Kidney (tissue), 14 donors: Measurements from ENCODE around the gene RERE. TPM values are rescaled to one million over a fixed set of nuclear protein-coding genes. Genes with fewer than 3 reads are reported as not detected.
"Not testable (repeated sequence)": the region's sequence is repeated elsewhere in the genome, so short reads cannot be mapped to it uniquely, and the experiment has no call there.

Experiments used
- DNase-seq, 5 donors: peaks; one replicate each; pipeline ENCODE4 v3.0.0-alpha.2; 2013 to 2020
- FAIRE-seq: peaks from 2 replicates; lab custom pipeline; 2012; peaks lifted over from hg19 to GRCh38; lab: Jason Lieb, UNC
- H3K27ac ChIP-seq, 2 donors: one replicate each; pipeline ENCODE4 v1.7.0; 2013; ENCODE audit warnings: low read depth in 2 of 2, low read length in 2 of 2, inconsistent platforms in 1 of 2
- H3K27me3 ChIP-seq: one replicate; pipeline ENCODE4 v1.7.1; 2013; ENCODE audit warnings: low read length, inconsistent platforms; ENCODE audit not compliant: control insufficient read depth, insufficient read depth
- H3K36me3 ChIP-seq, 3 donors: one replicate each; pipeline versions ENCODE4 v1.7.0 to v1.7.1; 2013; ENCODE audit warnings: low read length in 3 of 3, control low read depth in 1 of 3, inconsistent platforms in 1 of 3; ENCODE audit not compliant: insufficient read depth in 3 of 3, control insufficient read depth in 2 of 3
- H3K4me1 ChIP-seq, 3 donors: one replicate each; pipeline versions ENCODE4 v1.7.0 to v1.7.1; 2013; ENCODE audit warnings: low read length in 3 of 3, inconsistent platforms in 1 of 3, low read depth in 1 of 3; ENCODE audit not compliant: control insufficient read depth in 2 of 3, insufficient read depth in 2 of 3
- H3K4me3 ChIP-seq, 3 donors: one replicate each; pipeline versions ENCODE4 v1.7.0 to v1.8.1; 2013; ENCODE audit warnings: low read length in 3 of 3, control low read depth in 1 of 3, inconsistent platforms in 1 of 3
- H3K9ac ChIP-seq, 3 donors: one replicate each; pipeline versions ENCODE4 v1.7.0 to v1.7.1; 2013; ENCODE audit warnings: low read length in 3 of 3, control low read depth in 1 of 3, inconsistent platforms in 1 of 3
- H3K9me3 ChIP-seq, 3 donors: one replicate each; pipeline versions ENCODE4 v1.7.0 to v1.7.1; 2013; ENCODE audit warnings: low read length in 3 of 3, control low read depth in 1 of 3, inconsistent platforms in 1 of 3; ENCODE audit not compliant: control insufficient read depth in 2 of 3, insufficient read depth in 1 of 3
- CTCF ChIP-seq: IDR thresholded peaks from 3 replicates; pipeline ENCODE4 v1.5.1; 2012; ENCODE audit warnings: mild to moderate bottlenecking, moderate library complexity, borderline replicate concordance; ENCODE audit not compliant: insufficient read depth; ENCODE audit errors: extremely low read depth
- intact Hi-C: fragments of 100-400 bp; cut with DNase I; formaldehyde crosslinking; loops from one replicate; pipeline ENCODE4 v1.11.1; 2022
- polyA plus RNA-seq: library from polyadenylated mRNA; stranded (reverse); fragments of 350-450 nt; fragmentation: Illumina TruSeq; extraction: RNeasy Lipid Tissue Mini Kit (QIAGEN cat#74804); gene quantifications from one replicate; pipeline ENCODE4 v1.2.3, GENCODE V29; 2014; ENCODE audit warnings: low read depth, low replicate concordance; ENCODE audit not compliant: insufficient read depth
- total RNA-seq: library from RNA; stranded (reverse); fragmentation: NEBNext Ultra II Directional; extraction: Animal tissue kit (Norgen Biotek cat#: 25700); gene quantifications from one replicate; pipeline ENCODE4 v1.2.1, GENCODE V29; 2021
- donor health status: control.
- donor health status: control.
- donor health status: control.
- donor health status: control.
- donor health status: control.
- donor health status: DM: yes; HTN: yes; CAD: no.
- donor health status: Normal renal cell carcinoma (clear cell type).

RERE gene
- total and polyA plus RNA-seq, 2 donors from 2014 or later: 37.2 to 176 TPM

GRCh38 chr1:8728464-8728863, 89.0 kb downstream of the RERE start:
- no peaks in the 10 kb centered on the region for H3K27me3 ChIP-seq
- H3K9ac ChIP-seq: no peak overlapping the region
- no peak overlapping the region for H3K4me3 ChIP-seq
- FAIRE-seq (no peak), DNase-seq (no peak)
- H3K36me3 ChIP-seq: no peaks in the 10 kb centered on the region
- peaks cover 0 to 4% (median 2%) of the 10 kb centered on the region in 3 donors for H3K4me1 ChIP-seq
- H3K27ac ChIP-seq: no peak overlapping the region
- intact Hi-C loops: loop anchor here (10.0 kb wide), 1 partner anchor 174 kb away; no protein-coding TSS in a partner anchor
- no peak for TF ChIP-seq CTCF
- peaks cover 0 to 7% (median 0%) of the 10 kb centered on the region in 3 donors for H3K9me3 ChIP-seq

GRCh38 chr1:8727809-8728213, 89.6 kb downstream of the RERE start:
- intact Hi-C loops: loop anchor here (10.0 kb wide), 1 partner anchor 173 kb away; no protein-coding TSS in a partner anchor

GRCh38 chr1:8727316-8727715, 90.1 kb downstream of the RERE start:
- not testable (repeated sequence) for FAIRE-seq

More at GRCh38 chr1:8727809-8728213, 89.6 kb downstream of the RERE start:
- DNase-seq: no peak
- no peak overlapping the region for H3K9ac ChIP-seq
- no peak for TF ChIP-seq CTCF
- H3K4me3 ChIP-seq: no peak overlapping the region
- H3K9me3 ChIP-seq: peaks cover 0 to 7% (median 0%) of the 10 kb centered on the region in 3 donors
- FAIRE-seq: no peak
- H3K27ac ChIP-seq: no peak overlapping the region
- H3K27me3 ChIP-seq: no peaks in the 10 kb centered on the region
- H3K4me1 ChIP-seq: peaks cover 0 to 4% (median 2%) of the 10 kb centered on the region in 3 donors
- no peaks in the 10 kb centered on the region for H3K36me3 ChIP-seq

GRCh38 chr1:8726801-8727186, 90.6 kb downstream of the RERE start:
- not testable (repeated sequence) for H3K9ac ChIP-seq, H3K36me3 ChIP-seq, H3K4me3 ChIP-seq, H3K9me3 ChIP-seq, H3K27ac ChIP-seq, H3K4me1 ChIP-seq, H3K27me3 ChIP-seq, FAIRE-seq, DNase-seq
- intact Hi-C loops: loop anchor here (10.0 kb wide), 1 partner anchor 172 kb away; no protein-coding TSS in a partner anchor

More at GRCh38 chr1:8727316-8727715, 90.1 kb downstream of the RERE start:
- H3K9ac ChIP-seq, H3K9me3 ChIP-seq, H3K36me3 ChIP-seq, H3K27ac ChIP-seq, H3K27me3 ChIP-seq, H3K4me1 ChIP-seq, H3K4me3 ChIP-seq, DNase-seq: not testable (repeated sequence)
- intact Hi-C loops: loop anchor here (10.0 kb wide), 1 partner anchor 173 kb away; no protein-coding TSS in a partner anchor
